Measurements from ENCODE around the gene ARMC2. TPM values are rescaled to one million over a fixed set of nuclear protein-coding genes. Genes with fewer than 3 reads are reported as not detected.

The ARMC2 gene
- total RNA-seq, 1 donor from 2014 or later: 5.8 TPM

DNA sequence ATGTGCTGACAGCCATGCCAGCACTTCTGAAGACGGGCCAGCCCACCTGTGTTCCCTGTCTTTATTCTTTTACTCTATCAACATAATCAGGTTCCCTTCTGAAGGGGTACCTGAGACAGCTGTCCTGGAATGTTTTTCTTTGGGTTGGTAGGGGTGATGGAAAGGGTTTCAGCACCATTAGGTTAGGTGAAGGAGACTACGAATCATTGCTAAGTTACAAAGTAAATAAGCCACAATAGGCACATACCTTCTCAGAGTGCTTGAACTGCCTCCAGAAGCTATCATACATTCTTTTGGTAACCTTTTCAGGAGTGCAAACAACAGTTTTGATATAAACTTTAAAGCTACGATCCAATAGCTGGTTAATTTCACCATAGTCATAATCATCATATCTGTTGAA lies 140.1 kb downstream of the ARMC2 start:
- DNase-seq (ENCODE audit: low spot score): no peak

DNA sequence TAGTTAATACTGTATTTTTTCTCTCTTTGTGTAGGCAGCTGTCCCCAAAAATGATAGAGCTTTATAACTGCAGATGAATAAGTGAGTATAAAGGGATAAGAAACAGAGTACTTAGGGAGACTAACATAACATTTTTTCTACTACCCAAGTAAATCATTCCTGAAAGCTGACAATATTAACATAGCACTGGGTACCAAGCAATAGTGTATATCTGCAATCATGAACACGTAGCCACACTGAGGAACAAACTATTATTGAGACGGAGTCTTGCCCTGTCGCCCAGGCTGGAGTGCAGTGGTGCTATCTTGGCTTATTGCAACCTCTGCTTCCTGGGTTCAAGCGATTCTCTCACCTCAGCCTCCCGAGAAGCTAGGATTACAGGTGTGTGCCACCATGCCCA lies 140.5 kb downstream of the ARMC2 start:
- no peak for DNase-seq (ENCODE audit: low spot score)

DNA sequence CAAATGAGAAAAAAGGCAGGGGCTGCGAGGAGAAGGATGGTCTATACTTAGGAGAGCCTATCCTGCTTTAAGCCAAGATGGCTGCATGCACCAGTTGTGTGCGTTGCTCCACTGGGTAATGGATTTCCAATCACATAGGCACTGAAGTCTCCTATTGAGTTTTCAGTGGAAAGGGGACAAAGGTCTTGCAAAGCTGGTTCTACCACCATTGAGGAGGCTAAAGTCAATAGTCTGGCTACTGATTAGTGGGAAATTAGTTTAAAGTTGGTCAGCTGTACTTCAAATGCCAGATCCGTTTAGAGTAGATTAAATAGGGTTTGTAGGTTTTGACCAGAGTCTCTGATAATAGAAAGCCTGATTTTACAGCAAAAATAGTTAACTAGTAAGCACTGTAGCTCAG lies 141.5 kb downstream of the ARMC2 start:
- peak; percentile 69 for DNase-seq (ENCODE audit: low spot score)

DNA sequence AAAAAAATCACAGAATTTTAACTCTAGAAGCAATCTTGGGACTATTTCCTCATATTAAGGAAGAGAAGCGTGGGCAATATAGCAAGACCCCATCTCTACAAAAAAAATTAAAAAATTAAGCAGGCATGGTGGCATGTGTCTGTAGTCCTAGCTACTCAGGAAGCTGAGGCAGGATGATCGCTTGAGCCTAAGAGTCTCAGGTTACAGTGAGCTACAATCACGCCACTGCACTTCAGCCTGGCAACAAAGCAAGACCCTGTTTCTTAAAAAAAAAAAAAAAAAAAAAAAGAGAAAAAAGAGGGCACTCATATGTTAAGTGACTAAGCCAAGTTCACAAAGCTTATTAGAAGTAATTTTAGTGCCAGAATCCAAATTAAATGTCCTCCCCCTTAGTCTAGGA lies 145.7 kb downstream of the ARMC2 start:
- no peak for DNase-seq (ENCODE audit: low spot score)

DNA sequence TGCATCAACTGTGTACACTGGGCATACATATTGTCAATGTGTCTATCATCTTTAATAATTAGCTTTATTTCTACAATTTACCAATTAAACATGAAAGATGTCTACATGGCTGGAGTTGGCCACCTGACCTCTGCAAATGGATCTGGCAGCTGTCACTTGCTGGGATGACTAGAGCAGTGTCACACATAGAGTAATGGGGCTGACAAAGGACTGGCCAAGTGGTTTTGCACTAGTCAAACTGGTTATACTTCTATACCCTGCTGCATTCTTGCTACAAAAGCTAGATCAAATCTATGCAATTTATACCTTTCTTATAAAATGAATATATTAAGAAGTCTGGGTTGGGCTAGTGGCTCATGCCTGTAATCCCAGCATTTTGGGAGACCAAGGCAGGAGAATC lies 147.1 kb downstream of the ARMC2 start:
- no peak for DNase-seq (ENCODE audit: low spot score)

DNA sequence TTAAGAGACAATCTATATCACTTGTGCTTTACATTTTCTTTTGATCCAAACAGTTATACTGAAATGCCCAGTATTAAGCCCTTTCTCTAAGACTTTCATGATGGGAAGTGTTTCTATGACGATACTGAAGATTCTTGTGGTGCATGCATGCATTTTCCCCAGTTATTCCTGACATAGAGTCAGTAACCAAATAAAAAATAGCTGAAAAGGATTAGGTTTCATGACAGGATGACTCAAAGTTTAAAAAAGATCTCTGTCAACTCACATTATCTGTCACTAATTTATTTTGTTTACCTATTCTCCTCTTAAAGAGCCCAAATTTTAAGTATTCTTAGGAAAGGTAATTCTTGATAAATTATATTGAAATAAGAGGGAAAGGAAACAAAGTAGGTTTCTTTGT lies 148.0 kb downstream of the ARMC2 start:
- DNase-seq (ENCODE audit: low spot score): no peak

DNA sequence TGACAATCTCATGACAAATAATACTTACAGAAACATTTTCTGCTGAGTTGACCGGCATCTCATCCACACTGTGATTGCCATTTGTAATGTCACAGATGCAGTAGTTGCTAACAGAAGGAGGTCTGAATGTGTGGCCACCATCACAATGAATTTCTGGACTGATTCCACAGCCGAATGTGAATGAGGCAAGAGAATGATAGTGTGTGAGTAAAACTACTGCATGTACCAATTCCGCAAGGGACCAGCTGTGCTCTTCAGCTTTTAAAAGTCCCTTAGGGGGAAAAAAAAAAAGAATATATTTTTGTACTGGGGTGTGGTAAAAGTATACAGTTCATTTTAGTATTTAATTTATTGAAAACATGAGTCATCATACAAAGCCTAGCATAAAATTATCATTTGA lies 150.3 kb downstream of the ARMC2 start:
- no peak for DNase-seq (ENCODE audit: low spot score)

DNA sequence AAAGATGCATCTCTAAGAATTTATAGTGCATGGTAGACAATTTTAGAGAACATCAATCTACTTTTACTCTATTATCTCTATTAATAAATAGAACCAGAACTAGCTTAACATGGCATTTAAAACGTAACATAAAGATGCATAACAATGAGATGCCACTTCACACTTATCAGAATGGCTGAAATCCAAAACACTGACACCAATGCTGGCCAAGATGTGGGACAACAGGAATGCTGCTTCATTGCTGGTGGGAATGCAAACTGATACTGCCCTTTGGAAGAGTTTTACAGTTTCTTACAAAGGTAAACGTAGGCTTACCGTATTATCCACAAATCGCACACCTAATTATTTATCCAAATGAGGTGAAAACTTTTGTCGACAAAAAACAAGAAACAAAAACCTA lies 151.2 kb downstream of the ARMC2 start:
- no peak for DNase-seq (ENCODE audit: low spot score)

DNA sequence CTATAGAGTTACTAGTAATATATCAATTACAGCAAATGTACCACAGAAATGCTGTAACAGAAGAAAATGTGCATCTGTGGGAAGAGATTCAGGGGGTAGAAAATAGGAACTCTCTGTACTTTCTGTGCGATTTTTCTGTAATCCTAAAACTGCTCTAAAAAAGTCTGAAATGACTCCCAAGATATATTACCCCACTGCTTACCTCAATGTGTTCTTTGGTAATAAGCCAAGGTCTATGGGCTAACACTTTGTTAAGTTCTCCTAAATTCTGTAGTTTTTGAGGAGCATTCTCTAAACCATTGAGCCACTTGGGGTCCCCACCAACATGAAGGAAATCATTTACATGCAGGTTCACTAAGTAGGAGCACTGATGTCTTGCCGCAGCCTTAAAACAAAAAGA lies 152.1 kb downstream of the ARMC2 start:
- no peak for DNase-seq (ENCODE audit: low spot score)

DNA sequence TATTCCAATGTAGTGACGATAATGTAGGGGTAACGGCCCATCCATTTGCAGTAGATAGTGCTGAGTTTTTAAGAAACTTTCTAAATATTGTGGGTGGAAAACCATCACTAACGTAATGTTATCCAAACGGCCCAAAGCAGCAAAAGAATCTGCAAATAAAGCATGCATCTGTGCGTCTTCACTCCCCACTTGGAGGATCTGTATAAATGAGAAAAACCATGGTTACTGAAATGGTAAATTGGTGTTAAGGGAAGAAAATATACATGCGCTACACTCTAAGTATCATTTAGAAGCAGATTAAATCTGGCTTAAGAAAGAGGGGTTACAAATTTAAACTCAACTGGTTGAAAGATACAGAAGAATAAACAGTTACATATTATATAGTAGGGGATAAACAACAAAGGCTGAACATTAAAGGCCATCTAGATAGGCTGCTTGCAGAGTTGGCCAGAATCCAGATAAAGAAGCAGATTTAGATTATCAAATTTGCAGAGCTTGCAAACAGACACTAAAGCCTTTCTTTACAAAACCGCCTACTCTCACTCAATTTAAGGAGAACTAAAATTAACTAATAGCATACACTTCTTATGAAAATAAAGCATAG lies 153.2 kb downstream of the ARMC2 start:
- DNase-seq (ENCODE audit: low spot score): no peak

DNA sequence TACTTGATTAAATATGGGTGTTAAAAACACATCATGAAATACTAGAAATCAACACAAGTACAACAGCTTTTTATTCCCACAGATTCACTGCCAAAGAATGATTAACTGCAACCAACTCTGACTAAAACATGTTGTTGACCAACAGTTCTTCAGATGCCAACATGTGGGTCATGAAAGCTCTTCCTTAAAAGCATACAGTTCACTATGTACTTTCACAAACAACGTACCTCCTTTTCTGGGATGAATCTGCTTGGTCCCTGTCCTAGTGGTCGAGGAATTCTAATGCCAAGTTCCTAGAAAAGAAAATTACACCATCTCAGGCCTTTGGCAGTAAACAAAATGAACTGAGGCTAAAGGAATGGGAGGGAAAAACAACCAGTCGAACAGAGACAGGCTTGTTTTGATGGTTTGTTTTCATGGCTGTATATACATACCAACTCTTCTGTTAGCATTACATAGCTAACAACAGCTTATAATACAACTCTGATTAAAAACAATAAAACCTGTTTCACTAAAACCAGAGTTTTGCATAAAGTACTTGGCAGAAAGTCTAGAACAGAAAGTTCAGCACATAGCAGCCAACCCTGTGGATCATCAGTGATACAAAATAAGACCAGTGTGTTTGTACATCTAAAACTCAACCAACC lies 154.0 kb downstream of the ARMC2 start:
- no peak for DNase-seq (ENCODE audit: low spot score)

DNA sequence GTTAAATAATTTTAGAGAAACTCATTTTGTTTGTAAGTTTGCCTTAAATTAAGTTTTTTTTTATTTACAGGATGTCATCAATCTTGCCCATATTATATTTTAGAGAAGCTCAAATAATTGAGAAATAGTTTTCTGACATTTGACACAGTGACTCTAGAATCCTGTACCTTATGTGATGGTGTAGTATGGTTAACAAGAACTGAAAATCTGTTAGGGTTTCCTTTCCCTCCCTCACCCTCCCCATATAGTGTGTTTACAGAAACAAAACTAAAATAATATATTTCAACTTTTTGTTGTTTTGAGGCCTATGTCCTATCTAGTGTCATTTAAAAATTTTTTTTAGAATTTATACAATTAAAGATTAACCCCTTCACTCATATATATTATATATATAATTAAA lies 154.7 kb downstream of the ARMC2 start:
- no peak for DNase-seq (ENCODE audit: low spot score)

DNA sequence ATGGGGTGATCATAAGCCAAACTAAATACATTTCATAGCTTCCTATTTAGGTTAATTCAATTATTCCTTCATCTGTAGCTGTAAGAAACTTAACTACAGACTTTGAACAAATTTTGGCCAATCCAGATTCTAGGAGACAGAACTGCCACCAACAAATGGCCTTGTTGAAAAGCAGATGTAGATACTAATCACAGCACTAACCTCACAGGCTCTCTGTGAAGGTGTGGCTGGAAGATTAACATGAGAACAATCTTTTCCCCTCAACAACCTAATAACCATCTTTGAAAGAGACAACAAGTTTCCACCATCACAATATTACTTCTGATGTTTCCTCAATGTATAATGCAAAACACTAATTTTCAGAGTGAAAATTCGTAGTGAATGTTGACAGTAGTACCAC lies 158.6 kb downstream of the ARMC2 start:
- no peak for DNase-seq (ENCODE audit: low spot score)

DNA sequence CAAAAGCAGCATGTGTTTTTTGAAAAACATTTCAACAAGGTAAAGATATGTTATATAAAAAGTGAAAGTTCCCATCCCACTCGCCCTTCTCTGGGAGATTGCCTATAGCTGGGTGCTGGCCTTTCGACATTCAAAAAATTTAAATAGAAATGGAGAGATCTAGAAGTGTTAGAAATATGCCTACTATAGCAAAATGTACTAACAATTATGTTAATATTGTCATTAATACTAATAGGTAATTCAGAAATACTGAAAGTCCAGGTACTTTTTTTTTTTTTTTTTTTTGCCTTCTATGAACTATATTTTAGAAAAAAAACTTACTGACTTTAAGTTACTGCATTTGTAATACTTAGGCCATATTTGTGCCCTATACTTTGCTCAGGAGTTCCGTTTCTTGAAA lies 159.3 kb downstream of the ARMC2 start:
- DNase-seq (ENCODE audit: low spot score): no peak

DNA sequence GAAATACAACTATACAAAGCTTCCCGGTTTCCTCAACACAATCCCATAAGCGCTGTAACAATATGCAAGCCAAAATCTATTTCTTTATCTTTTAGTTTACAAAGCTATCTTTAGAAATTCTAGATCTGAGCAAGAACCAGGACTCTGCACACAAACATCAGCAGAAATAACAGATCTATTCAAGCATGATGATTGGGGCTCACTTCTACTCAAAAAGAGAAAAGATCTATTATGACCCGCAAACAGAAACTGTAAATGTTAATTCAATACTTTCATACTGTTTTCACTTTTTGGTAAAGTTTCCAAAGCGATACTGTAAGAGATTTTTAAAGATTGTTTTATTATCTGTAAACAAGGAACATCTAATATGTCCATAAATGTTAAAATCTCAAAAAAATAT lies 159.8 kb downstream of the ARMC2 start:
- no peak for DNase-seq (ENCODE audit: low spot score)

DNA sequence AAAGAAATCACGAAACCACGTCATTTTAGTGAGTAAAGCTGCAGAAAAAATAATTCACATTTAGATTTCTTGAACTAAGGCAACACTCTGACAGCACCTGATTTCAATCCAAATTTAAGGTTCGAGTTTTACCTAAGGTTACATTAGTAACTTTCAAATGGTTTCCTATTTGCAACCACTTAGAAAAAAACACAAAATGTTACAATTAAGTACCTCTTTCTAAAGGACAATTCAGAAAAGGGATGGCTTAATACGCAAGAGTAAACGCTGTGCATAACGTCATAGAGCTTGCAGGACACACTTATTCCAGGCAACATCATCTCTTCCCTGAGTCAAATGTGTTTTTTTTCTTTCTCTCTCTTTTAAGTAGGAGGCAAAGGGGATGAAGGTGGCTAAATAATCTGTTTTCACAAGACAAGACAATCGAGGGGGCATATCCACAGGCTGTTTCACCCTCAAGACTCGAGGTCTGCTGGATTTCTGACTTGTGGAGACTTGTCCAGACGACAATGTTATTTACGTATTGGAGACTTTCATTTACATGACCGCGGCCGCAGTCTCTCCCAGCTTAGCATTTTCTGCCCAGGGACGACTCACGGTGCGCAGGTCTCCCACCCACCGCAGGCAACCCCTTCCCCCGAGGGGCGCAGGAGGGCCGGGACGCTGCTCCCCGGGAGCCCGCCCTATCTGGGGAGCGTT lies 160.5 kb downstream of the ARMC2 start:
- peak; percentile 46 for DNase-seq (ENCODE audit: low spot score)

DNA sequence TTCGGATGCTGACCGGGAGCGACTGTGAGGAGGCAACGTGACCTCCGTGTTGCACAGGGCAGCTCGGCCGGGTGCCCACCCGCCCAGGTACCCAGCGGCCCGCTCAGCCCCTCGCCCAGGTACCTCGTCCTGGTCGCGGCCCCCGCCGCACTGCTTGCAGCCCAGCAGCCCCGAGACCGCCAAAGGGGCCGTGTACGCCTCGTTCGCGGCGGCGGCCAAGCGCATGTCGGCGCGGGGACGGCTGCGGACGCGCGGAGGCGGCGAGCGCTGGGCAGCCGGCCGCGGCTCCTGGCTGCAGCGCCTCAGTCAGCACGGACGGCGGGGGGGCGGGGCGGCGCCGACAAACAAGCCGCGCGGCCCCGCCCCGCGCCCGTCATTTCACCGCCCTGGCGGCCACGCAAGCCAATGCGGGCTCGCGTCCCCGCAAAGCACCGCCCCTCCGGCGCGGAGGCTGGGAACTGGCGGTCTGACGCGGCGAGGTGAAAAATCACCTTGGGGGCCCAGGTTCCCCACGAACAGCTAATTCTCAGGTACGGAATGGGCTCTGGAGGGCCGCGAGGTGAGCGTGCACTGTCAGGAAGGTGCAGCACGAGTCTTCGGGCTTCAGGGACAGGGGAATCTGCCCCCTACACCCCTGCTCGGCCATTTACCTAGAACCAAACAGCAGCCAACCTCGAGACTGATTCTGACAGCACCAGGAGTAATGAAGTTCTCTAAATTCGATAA lies 161.2 kb downstream of the ARMC2 start:
- peak; percentile 94 for DNase-seq (ENCODE audit: low spot score)

DNA sequence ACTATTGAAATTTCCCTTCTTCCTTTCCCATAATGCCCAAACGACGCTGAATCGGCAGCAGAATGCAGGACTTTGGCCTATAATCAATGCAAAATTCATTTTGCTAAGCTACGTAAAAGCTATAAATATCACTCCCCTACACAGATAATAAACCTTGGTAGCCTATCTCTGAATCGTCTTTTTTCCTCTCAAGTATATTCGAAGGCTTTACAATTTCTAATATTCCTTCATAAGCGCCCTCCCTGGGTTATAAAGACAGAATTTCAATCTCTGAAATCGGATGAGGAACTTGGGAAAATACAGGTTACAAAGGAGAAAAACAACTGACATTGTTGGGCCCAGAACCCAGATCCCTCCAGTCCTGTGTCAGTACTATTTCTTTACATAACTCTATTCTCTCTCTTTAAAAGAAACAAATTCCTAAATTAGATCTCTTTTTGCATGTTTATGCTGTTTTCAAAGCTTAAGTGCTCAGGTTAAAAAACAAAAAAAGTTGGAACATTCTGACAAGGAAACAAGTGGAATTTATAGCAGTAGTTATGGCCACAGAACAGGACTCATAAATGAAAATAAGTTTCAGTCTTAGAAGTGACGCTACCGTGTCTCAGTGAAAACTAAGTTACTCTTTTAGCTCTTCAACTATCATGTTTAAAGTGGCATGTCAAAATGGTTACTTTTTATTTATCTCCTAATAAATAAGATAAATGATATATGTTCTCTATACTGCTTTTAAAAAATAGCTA lies 161.9 kb downstream of the ARMC2 start:
- DNase-seq (ENCODE audit: low spot score): no peak

DNA sequence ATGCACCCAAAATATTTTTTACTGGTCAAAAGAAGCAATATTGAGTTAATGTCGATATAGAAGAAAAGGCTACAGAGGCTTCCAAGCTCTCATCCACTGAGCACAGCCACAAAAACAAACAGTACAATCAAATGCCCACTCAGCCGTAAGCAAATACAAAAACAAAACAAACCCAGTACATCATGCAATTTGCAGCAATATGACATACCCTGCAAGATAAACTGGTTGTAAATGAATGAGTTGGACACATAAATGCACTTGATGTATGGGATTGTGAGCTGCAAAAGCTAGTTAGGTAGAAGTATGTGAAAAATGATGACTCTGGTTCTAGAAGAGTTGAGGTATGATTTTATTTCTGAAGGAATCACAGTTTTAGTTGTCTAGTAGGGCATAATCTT lies 162.5 kb downstream of the ARMC2 start:
- no peak for DNase-seq (ENCODE audit: low spot score)

DNA sequence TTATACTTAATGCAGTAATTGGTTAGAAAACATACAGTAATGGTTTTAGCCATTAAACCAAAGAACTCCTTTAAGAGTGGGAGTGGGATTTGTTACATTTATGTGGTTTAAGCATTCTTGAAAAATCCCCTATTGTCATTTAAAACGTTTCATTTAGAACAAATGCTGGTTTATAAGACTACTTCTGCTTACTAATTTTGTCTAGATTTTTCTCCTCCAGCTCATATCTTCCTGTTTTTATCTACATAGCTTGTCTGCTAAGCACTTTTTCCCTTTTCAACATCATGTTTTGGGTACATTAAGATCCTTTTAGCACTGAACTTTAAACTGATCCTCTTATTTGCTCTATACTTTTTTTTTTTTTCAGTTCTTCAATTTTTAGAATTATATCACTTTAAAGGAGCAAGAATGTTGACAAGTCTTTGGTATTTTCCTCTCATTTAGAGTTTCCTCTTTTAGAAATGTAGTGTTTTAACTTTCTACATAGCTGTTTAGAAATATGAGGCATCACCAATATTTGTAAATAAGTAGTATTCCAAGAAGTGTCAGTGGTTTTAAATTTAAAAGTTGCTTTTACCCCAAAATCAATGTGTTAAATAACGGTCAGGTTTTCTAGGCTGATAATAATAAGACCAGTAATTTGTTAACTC lies 165.6 kb downstream of the ARMC2 start:
- DNase-seq (ENCODE audit: low spot score): no peak

DNA sequence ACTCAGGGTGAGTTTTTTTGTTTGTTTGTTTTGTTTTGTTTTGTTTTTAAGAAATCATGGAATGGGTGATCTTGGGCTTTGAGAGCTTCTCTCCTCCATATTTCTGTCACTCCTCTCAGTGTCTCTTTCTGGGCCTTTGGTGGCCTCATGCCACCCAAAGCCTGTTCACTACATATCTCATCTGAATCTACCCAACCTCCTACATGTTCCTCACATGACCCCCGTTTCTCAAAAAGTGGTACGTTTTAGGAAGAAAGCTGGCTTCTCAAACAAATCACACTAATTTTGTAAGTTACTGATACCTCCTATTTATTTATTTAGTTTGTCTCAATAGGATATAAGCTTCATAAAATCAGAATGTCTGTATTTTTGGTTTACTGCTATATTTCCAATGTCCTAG lies 166.4 kb downstream of the ARMC2 start:
- DNase-seq (ENCODE audit: low spot score): no peak

DNA sequence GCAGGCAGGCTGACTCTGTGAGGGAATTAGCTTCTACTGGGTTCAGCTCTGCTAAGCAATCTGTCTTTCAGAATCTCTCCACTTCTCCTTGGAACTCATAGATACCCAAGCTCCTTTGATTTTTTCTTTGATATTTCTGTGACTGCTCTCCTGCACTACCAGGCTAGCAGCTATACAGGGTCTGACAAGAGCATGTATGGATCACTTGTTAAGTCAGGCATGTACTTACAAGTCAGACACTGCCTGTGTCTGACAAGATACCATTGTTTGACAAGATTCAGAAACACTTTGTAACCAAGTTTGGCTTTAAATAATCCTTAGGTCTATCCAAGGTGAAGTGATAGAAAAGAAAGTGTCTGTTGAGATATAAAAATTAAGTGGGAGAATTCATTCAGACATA lies 167.0 kb downstream of the ARMC2 start:
- no peak for DNase-seq (ENCODE audit: low spot score)
